ENCODE data around the gene SLC6A9. TPM values are rescaled to one million over a fixed set of nuclear protein-coding genes. Genes with fewer than 3 reads are reported as not detected.

SLC6A9 gene
- total RNA-seq, 1 experiment from 2014 or later: 12.8 TPM

GRCh38 chr1:44074415-44074814 lies 43.2 kb upstream of the SLC6A9 start:
- no peaks in the 10 kb centered on the region for H3K9me3 ChIP-seq (ENCODE audit: control insufficient read depth in 1 of 2, insufficient read depth in 1 of 2, low read depth in 1 of 2, low read length in 2 of 2)
- POLR2A ChIA-PET: no interaction called here
- BruUV-seq (replicated peaks): no TSS peak

More at GRCh38 chr1:44074415-44074814, 43.2 kb upstream of the SLC6A9 start:
- ATAC-seq (no peak), DNase-seq (ENCODE audit: low read depth, low spot score) (no peak)
- peaks cover 7 to 11% of the 10 kb centered on the region in 2 experiments for H3K4me1 ChIP-seq (ENCODE audit: control insufficient read depth in 1 of 2, insufficient read depth in 2 of 2, low read length in 2 of 2)
- H3K4me2 ChIP-seq (ENCODE audit: low read length): no peak overlapping the region
- no peaks in the 10 kb centered on the region for H4K20me1 ChIP-seq (ENCODE audit: insufficient read depth)
- H3K36me3 ChIP-seq (ENCODE audit: control insufficient read depth in 1 of 2, insufficient read depth in 2 of 2, low read length in 2 of 2): no peaks in the 10 kb centered on the region
- no peak for TF ChIP-seq ZNF274 (IDR thresholded peaks at IDR 0.05; ENCODE audit: low read depth, low read length)
- TF ChIP-seq CTCF (IDR thresholded peaks at IDR 0.05 in 2 of 3, conservative IDR thresholded peaks at IDR 0.05 in 1 of 3; ENCODE audit: borderline replicate concordance in 1 of 3, insufficient read depth in 1 of 3, low read depth in 2 of 3, low read length in 2 of 3): no peak
- TF ChIP-seq POLR2AphosphoS5 (IDR thresholded peaks at IDR 0.05; ENCODE audit: low read depth, low read length): no peak
- TF ChIP-seq SP1 (IDR thresholded peaks at IDR 0.05; ENCODE audit: low read depth): no peak
- TF ChIP-seq ATF3 (IDR thresholded peaks at IDR 0.05): no peak
- no peak for TF ChIP-seq EGR1 (IDR thresholded peaks at IDR 0.05; ENCODE audit: low read depth)
- no peak for TF ChIP-seq EZH2 (IDR thresholded peaks at IDR 0.05)
- no peak for TF ChIP-seq RAD21 (IDR thresholded peaks at IDR 0.05; ENCODE audit: low read depth)
- no peak for TF ChIP-seq EZH2phosphoT487 (IDR thresholded peaks at IDR 0.05; ENCODE audit: borderline replicate concordance)
- no peak for TF ChIP-seq YY1 (IDR thresholded peaks at IDR 0.05; ENCODE audit: extremely low read depth, insufficient replicate concordance, low read depth, low read length)
- TF ChIP-seq JUND (IDR thresholded peaks at IDR 0.05): no peak
- TF ChIP-seq SRF (IDR thresholded peaks at IDR 0.05; ENCODE audit: low read depth): no peak
- no peak for TF ChIP-seq ZBTB33 (IDR thresholded peaks at IDR 0.05; ENCODE audit: extremely low read depth, insufficient replicate concordance, low read length)
- no peak for TF ChIP-seq TCF7L2 (IDR thresholded peaks at IDR 0.05; ENCODE audit: borderline replicate concordance, extremely low read depth, insufficient read depth, insufficient read length)
- ChIA-PET RAD21 (ENCODE audit: low non-redundant PET in 1 of 2, low total read pairs in 2 of 2, uncharacterized antibody in 2 of 2, unreplicated experiment in 2 of 2) (no interaction called here), CTCF (no interaction called here)
- H2AFZ ChIP-seq (ENCODE audit: low read depth, low read length, poor library complexity, severe bottlenecking): no peak overlapping the region
- no peak overlapping the region for H3K4me3 ChIP-seq (replicated peaks in 1 of 2; ENCODE audit: low read depth in 1 of 2, low read length in 2 of 2)
- no peak overlapping the region for H3K9ac ChIP-seq (ENCODE audit: low read length)
- no peaks in the 10 kb centered on the region for H3K79me2 ChIP-seq (ENCODE audit: insufficient read depth, low read length)
- H3K27me3 ChIP-seq (ENCODE audit: insufficient read depth, low read length): no peaks in the 10 kb centered on the region
- intact Hi-C loops (cut with micrococcal nuclease): no loop called here
- no peak overlapping the region for H3K27ac ChIP-seq (ENCODE audit: low read depth, low read length)
- no peaks in the 10 kb centered on the region for H3K9me2 ChIP-seq (ENCODE audit: insufficient read depth)

Data from HCT116 (cell line).